OCI-LY7 (cell line): ENCODE data around the gene HOXB8.

Experiments used
- CTCF ChIP-seq: fragments of 200-600 bp; sonication (generic); conservative IDR thresholded peaks from 2 replicates; pipeline ENCODE4 v1.5.1; 2014; ENCODE audit warnings: mild to moderate bottlenecking, antibody characterized with exemption, low read length, moderate library complexity, mixed read lengths
- EZH2phosphoT487 ChIP-seq: fragments of 200-600 bp; sonication (generic); IDR thresholded peaks from 2 replicates; pipeline ENCODE4 v1.6.1; 2018; ENCODE audit warnings: low read depth, borderline replicate concordance, mild to moderate bottlenecking, mixed run types, antibody characterized with exemption, low read length, moderate library complexity, mixed read lengths

GRCh38 chr17:48571024-48571818 is 43.9 kb downstream of the HOXB8 start:
- TF ChIP-seq CTCF (no peak), EZH2phosphoT487 (no peak)
